Measurements from ENCODE around the gene GPR39.
"Not testable (repeated sequence)": the region's sequence is repeated elsewhere in the genome, so short reads cannot be mapped to it uniquely, and the experiment has no call there.

The GPR39 gene

DNA sequence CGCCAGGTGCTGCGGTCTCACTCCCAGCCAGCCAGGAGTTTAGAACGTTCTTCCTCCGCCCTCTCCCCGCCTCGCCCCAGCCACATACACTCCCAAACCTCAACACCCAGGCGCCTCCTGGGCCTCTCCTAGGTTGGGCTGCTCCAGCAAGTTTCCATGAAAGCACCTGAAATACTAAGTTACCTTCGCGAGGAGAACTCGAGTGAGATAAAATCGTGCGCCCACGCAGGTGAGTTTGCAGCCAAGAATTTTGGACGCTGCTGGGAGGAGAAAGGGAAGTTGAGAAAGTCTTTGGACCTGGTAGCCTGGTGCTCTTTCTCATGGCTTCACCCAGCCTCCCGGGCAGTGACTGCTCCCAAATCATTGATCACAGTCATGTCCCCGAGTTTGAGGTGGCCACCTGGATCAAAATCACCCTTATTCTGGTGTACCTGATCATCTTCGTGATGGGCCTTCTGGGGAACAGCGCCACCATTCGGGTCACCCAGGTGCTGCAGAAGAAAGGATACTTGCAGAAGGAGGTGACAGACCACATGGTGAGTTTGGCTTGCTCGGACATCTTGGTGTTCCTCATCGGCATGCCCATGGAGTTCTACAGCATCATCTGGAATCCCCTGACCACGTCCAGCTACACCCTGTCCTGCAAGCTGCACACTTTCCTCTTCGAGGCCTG is at the start of gene GPR39:
Gene GPR39, plus strand, starts transcription at position 83 of the 673 bp plus-strand sequence.
- DNase-seq (ENCODE audit: low read depth in 2 of 2), result no peak

DNA sequence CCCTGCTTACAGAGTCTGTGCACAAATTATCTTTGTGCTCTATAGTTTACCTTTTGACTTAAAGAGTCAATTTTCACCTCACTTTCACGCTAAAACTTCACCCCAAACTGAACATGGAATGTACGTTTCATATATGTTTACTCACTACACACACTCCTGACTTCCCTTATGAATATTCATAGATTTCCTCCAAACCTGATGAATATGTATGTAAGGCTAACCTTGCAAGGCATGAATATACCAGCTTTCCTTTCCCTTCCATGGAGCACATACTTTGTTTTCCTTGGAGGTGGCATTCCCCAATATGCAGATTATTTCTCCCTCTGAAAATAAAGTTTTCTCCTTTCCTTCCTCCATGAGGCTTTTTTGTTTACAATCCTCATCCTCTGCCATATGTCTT is 48.4 kb upstream of the GPR39 start:
- DNase-seq (ENCODE audit: low read depth in 2 of 2), result no peak

DNA sequence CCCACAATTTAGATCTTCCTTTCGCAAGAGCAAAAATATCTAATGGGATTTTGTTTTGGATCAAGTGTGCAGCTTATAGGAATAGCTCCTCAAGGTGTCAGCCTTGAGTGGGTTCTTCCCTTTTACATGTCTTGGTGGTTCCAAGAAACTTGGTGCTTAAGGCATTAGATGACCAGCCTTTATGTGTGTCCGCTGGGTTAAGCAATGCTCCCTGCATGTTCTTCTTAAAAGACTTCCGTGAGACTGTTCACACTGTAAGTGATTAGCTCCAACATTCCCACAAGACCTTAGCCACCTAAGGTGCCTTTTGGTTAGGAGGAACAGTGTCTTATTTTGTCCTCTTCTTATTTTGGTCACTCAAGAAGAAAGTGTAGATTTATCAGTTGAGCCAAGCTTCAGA is 44.3 kb upstream of the GPR39 start:
- no peak for DNase-seq (ENCODE audit: low read depth in 2 of 2)

DNA sequence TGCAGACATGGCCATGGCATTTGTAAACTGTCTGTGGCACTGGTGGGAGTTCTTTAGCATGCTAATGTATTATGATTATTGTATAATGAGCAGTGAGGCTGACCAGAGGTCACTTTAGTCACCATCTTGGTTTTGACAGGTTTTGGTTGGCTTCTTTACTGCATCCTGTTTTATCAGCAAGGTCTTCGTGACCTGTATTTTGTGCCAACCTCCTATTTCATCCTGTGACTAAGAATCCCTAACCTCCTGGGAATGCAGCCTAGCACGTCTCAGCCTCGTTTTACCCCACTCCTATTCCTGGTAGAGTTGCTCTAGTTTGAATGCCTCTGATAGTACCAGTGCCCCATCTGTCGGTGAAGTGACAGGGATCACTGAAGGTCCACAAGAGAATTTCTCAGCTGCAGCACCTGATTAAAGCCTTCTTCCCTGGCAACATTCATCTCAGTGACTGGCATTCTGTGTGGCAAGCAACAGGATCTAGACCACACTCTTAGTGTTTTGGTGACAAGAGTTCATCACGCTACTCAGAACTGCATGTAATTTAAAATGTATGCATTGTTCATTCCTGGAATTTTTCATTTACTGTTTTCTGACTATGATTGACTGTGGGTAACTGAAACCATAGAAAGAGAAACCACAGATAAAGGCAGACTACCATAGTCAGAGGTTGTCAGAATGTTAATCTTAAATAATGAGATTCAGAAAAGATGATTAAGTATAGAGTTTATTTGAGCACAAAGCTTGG is 43.0 kb upstream of the GPR39 start:
- no peak for DNase-seq (ENCODE audit: low read depth in 2 of 2)

DNA sequence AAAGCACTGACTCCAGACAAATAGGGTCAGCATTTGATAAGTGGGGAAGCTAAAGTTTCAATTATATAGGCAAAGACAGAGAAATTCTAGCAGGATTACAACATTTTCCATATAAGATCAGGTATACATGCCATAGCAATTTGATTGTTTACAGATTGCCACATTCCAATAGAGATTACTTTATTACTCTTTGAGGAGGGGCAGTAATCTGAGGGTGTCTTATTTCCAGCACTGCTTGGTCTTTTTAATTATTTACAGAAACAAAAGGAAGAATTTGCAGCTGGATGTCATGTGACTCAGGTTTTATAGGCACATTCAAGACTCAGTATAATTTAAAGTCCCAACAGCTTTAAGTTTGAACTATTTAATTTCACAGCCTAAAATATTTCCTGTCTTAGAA is 42.5 kb upstream of the GPR39 start:
- DNase-seq (ENCODE audit: low read depth in 2 of 2), result no peak

DNA sequence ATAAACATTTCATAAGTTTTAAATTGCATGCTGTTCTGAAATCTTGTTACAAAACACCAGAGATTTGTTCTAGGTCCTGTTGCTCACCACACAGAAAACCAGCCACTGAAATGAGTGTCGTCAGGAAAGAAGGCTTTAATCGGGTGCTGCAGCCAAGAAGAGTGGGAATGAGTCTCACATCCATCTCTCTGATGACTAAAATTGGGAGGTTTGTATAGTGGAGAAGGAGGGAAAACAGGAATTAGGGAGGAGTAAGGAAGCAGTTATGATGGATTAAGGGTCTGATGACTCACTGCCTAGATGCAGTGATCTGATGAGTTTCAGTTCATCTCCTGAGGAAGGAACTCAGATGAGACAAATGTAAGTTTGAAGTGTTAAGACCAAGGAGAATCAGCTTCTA is 42.1 kb upstream of the GPR39 start:
- DNase-seq (ENCODE audit: low read depth in 2 of 2), result no peak

DNA sequence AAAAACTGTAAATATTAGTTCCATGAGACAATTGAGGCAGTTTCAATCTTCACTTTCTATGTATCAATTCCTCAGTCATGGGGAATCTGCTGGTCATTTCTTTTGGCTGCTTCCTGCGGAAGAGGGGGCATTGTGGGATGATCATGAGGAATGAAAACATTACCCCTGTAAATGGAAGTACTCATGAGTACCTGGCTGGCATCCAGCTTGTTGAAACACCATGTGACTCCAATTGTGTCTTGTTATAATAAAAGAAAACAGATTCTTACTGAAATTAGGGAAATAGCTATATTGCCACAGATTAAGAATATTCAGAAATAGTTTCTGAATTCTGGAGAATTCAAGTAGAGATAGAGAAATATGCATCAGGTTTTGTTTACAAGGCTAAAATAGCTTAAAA is 41.6 kb upstream of the GPR39 start:
- no peak for DNase-seq (ENCODE audit: low read depth in 2 of 2)

DNA sequence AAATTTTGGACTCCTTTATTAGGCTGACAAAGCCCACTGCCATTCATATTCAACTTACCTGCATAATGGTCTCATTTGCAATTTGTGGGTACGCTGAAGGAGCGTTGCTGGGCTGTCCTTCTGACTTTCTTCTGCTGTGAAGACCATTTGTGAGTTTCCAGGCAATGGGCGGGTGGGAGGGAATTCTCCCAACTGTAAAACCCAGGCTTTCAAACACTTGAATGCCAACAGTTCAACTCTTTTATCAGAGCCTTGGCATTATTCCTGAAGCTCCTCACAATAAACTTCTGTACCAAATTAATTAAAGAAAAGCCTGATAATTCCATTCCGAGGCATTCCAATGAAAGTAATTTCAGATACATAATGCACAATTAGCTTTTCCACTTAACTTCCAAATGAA is 35.2 kb upstream of the GPR39 start:
- DNase-seq (ENCODE audit: low read depth in 2 of 2), result no peak

DNA sequence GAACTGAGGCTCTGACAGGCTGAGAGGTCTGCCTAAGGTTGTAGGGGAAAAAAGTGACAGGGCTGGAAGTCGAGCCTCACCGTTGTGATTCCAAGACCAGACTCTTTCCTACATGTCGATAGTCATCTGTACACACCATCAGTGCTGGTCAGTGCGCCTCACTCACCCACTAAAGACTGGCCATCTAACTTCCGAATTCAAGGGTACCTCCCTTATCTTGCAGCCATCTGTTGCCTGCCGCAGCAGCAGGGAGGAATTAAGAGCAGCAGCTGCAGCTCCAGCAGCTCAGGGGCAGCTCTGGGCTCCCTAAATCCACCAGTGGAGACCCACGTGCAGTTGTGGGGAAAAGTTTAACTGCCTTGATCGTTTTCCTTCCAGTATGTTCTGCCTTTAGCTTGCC is 32.6 kb upstream of the GPR39 start:
- DNase-seq (ENCODE audit: low read depth in 2 of 2), result no peak

DNA sequence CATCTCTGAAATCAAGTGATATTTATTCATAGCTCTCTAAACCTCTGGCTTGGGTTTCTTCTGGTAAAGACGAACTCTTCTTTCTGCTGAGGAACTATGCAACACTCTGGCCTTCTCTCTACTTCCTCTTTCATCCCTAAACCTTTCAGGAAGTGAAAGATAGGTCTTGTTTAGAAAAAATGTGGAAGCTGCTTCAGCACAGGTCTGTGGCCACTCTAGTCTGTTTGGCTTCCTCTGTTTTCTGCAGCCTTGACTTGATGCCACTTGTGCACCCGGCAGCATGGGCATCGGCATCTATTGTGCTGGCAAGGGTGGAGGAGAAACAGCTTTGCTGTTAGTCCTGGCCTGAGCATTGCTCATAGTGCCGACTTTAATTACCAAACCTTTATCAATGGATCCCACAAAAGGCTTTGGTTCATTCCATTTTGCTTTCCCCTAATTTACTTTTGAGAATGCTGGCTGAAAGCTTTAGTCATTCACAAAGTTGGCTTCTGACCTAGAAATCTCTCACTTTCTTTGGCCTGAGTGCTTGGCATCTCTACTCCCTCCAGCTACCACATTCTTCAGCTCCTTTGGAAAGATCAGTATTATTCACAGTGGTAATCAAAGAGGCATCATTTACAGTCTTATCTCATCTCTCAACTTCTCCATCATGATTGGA is 32.0 kb upstream of the GPR39 start:
- DNase-seq (ENCODE audit: low read depth in 2 of 2), result no peak

DNA sequence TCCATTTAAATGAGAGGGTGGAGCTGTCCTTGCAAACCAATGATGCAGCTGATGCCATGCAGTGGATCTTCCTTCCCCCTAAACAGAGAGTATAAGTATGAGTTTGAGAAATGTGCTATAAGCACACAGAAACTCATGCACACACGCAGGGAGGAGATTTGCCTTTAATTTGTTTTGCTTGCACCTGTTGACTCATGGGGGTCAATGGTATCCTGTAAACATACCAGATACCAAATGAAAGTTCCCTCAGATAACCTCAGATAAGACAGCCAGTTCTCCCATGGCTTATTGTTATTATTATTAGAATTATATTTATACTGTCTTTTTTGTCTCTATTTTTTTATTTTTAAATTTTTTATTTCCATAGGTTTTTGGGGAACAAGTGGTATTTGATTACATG is 29.5 kb upstream of the GPR39 start:
- DNase-seq (ENCODE audit: low read depth in 2 of 2), result no peak

DNA sequence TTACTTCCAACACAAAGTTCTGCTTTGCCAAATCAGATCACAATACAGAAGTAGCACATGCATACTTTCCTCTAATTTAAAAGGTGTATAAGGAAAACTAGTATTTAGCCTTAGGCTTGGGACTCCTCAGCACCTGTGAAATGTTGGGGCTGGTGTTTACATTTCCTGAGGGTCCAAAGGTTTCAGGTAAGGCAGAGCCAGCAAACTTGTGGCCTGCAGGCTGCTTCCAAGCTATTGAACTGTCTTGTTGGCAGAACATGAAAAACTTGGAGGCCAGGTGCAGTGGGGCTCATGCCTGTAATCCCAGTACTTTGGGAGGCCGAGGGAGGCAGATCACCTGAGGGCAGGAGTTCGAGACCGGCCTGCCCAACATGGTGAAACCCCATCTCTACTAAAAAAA is 26.5 kb upstream of the GPR39 start:
- DNase-seq (ENCODE audit: low read depth in 2 of 2), result no peak

DNA sequence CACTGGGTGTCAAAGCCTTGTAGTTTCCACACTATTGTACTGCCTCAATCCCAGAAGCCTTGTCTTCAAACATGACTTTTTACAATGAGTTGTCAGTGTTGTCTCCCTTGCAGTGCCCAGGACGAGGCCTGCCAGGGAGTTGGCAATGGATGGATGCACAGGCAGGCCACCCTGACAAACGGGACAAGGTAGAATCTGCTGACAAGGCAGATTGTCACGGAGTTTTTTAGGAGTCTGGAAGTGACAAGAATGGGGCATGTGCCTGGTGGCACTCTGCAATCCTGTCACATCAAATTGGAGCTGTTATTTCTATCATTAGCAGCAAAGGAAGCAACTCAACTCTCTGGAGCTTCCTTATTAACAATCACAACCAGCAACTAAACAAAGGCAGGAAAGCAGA is 25.2 kb upstream of the GPR39 start:
- DNase-seq (ENCODE audit: low read depth in 2 of 2), result no peak

DNA sequence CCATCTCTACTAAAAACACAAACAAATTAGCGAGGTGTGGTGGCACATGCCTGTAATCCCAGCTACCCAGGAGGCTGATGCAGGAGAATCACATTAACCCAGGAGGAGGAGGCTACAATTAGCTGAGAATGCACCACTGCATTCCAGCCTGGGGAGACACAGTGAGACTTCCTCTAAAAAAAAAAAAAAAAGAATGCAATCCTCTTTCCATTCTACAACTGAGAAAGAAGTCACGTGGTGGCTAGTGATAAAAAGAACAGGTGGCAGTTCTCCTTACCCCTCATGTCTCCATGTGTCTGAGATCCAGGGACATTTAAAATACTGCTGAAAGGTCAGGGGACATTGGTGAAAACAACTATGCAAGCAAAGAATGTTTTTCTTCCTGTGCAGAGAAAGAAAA is 24.4 kb upstream of the GPR39 start:
- DNase-seq (ENCODE audit: low read depth in 2 of 2), result no peak

DNA sequence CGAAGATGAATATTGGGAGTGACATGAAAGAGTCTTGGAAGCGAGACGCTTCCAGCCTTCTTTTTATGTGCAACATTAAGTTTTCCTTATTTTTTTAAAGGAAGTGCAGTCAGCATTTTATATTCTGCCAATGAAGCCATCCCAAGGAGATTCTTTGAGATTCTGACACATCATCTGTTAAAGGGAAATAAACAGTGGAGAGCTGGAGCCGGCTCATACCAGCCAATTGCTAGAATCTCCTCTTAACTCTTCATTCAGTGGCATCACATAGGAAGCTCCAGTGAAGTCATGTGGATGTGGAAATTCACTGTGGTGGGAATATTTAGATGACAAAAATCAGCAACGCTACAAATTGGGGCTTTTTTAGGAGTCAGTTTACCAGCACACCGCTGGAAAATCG is 23.7 kb upstream of the GPR39 start:
- no peak for DNase-seq (ENCODE audit: low read depth in 2 of 2)

DNA sequence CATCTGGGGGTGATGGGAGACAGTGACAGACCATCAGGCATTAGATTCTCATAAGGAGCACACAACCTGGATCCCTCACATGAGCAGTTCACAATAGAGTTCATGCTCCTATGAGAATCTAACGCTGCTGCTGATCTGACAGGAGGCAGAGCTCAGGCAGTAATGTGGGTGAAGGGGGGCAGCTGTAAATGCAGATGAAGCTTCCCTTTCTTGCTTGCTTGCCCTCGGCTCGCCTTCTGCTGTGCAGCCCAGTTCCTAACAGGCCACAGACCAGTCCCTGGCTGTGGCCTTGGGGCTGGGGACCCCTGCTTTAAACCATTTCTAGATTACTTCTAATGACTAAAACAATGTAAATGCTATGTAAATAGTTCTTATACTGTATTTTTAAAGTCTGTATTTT is 19.6 kb upstream of the GPR39 start:
- DNase-seq (ENCODE audit: low read depth in 2 of 2), result not testable (repeated sequence)

DNA sequence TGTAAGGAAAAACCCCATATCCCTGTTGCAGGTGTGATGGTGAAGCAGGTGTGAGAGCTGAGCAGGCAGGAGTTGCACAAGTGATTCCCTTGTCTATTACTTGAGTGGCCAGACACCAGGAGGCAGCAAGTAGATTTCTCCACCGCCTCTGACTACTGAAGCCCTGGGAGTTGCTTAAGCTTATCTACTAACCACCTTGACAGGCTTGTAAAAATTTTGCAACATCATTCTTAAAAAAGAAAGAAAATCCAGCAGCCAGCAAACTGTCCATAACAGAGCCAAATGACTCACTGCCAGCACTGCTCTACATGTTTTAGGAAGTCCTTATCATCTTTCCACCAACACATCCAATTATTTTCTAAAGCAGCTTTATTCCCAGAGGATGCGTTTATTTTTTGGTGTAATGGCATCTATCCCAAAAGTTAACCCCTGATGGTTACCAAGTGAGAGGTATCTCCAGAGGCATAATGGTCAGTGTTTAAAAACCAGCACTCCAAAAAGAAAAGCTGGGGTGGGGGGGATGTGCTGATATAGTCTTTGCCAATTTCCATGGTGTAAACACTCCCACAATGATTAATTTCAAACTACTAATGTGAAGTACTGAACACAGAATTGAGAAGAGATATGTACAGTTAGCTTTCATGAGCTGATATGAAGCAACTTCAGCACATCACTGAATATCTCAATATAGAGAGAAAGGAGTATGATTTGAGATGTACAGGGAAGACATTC is 16.3 kb upstream of the GPR39 start:
- DNase-seq (ENCODE audit: low read depth in 2 of 2), result no peak

DNA sequence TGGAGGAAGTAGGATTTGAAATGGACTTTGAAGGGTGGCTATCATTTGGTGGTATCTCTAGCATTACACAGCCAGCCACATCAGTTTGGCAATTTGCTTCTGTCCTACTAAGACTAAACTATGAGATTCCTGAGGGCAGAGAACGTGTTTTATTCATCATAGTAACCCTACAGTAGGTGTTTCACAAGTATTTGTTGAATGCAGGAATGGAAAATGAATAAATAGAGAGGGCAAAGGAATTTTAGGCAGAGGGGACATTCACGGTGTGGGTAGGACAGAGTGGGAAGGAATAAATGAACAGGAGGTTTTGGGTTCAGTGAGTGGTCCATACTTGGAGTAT is 15.7 kb upstream of the GPR39 start:
- DNase-seq (ENCODE audit: low read depth in 2 of 2), result no peak

DNA sequence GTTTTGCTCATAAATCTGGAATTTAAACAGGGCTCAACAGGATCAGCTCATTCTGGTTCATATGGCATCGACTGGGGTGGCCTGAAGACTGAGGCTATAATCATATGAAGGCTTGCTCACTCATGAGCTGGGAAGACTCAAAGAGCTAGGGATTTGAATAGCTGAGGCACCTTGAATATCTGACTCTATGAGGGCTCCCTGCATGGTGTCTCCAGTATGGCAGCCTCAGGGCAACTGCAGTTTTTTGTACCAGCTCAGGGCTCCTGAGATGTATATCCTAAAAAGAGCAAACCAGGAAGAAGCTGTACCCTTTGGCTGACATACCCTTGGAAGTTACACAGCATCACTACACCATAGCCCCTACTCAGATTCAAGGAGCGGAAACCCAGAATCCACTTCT is 15.3 kb upstream of the GPR39 start:
- DNase-seq (ENCODE audit: low read depth in 2 of 2), result no peak

DNA sequence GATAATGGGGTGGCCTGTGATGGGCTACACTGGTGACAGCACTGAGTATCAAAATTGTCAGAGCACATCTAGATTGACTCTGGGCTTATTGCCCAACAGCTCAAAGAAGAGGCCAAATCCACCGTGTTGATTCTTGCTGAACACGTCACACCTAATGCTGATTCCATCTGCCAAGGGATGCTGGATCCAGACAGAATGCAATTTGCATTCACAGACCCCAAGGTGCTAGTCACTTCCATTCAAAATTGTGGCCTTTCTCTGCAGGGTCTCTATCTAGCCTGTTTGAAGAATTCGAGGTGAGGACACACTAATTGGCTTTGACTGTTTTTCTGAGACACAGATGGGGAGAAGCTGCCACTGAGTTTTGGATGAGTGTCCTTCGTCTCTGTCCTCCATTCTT is 13.5 kb upstream of the GPR39 start:
- no peak for DNase-seq (ENCODE audit: low read depth in 2 of 2)

DNA sequence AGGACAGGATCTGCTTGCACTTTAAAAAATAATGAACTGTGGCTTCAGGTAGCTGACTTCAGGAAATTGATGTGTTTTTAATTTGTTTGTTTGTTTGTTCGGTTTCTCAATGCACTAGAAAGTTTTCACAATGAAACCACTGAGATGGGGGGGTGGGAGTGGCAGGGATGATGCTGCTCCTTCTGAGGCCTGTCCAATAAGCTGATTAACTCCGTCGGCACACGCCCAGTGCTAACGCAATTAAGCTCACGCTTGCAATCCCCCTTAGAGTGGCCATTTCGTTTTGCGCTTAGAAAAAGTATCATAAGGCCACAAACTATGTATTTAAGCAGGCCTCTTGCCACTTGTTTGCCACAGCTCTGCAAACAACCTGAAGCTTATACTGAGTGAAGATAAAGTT is 12.5 kb upstream of the GPR39 start:
- no peak for DNase-seq (ENCODE audit: low read depth in 2 of 2)

DNA sequence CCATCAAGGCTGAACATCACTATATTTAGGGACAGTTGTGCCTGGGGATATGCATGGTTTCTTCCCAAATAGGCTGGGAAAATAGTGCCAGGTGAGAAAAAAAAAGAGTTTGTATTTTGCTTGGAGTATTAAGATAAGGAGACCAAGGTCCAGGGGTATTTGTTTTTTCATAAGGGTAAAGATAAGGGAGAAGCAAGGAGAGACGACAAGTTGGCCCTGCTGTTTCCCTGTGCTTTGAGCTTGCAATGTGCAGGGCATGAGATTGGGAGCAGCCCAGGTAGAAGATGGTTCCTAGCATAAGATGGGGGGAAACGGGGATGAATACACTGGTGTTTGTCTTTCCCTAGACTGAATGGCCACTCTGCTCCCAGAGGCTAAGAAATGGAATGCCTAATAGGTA is 8.8 kb upstream of the GPR39 start:
- no peak for DNase-seq (ENCODE audit: low read depth in 2 of 2)

DNA sequence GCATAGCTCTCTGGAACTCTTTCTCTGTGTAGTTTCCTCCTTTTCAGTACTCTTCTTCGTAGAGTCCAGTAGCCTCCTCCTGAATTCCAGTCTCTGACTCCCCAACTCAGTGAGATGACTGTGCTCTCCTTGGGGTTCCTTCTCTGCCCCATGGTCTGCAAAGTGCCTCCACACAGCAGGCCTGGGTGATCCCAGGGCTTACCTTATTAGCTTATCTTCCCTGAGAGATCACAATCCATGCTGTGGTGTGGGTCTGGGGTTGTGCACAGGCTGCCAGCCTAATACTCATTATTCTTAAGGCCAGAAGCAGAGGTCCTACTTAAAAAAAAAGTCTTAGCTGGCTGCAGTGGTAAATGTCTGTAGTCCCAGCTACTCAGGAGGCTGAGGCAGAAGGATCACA is 4.6 kb upstream of the GPR39 start:
- no peak for DNase-seq (ENCODE audit: low read depth in 2 of 2)

All from stimulated activated CD8-positive, alpha-beta memory T cell treated with anti-CD3 and anti-CD28 coated beads, Interleukin-7, amount 100 ng/mL, for 1 hour (primary cell).